Kidney glomerular epithelial cell (primary cell): ENCODE results near the gene CALD1.

ENCODE experiments used
- DNase-seq: peaks from one replicate; lab custom pipeline; 2025; lab: John Stamatoyannopoulos, UW

The CALD1 gene

DNA sequence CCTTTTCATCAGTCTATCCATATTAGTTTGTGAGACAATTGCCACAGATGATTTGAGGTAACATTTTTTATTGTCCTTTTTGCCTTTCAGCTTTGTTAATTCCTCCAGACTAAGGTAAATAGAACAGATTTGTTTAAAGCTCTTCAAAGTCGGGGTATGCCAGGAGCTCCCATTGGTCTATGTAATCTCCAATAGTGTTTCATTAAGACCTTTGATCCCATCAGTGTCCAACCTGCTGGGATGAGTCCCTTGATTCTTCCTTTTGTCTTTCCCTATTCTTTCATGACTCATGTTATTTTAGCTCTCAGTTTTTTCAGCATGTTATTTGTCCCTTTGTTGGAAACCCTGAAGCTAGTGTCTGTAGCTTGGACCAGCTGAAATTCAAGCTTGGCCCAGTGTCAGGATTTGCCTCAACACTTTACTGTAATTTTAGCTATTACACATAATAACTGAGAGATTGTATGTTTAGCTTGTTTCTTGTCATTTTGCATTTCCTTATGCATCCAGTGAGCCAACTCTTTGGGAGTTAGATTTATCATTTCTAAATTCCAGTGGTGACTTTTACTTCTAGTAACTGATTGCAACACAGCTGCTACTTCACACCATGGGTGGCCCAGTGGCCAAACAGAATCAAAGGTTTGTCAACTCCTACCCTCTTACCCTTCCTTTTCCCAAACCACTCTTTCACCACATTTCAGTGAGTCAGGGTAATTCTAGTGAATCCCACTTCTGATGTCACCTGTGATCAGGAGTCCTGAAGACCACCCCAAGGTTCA is 222.1 kb downstream of the CALD1 start:
- DNase-seq, result no peak

DNA sequence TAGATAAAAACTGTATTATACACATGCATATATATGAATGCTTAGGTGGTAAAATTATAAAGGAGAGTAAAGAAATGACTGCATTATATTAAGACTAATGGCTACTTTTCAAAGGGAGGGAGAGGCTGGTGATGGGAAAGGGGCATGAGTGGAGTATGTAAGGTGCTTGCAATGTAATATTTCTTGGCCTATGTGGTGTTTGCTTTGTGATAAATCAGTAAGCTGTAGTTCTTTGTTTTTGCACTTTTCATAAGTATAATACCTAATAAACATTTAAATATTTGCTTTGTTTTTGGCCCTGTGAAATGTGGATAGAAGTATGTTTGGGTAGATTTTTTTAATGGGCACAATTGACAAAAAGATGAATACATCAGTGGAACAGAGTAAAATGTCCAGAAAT is 232.8 kb downstream of the CALD1 start:
- no peak for DNase-seq
